Erythroblast (primary cell): ENCODE data around the gene CLEC11A.

ENCODE experiments used
- DNase-seq, 2 experiments: peaks; one replicate each; lab custom pipeline; 2025; lab: John Stamatoyannopoulos, UW
- GATA1 ChIP-seq: IDR thresholded peaks from 2 replicates; pipeline ENCODE4 v1.6.1; 2011; ENCODE audit warnings: low read depth, mild to moderate bottlenecking, control low read depth, low read length, moderate library complexity
- POLR2A ChIP-seq: IDR thresholded peaks from 2 replicates; pipeline ENCODE4 v1.6.1; 2011; ENCODE audit warnings: mild to moderate bottlenecking, low read length

CLEC11A gene

GRCh38 chr19:50712833-50713232 is 10.3 kb upstream of the CLEC11A start:
- no peak for DNase-seq
- TF ChIP-seq GATA1 (no peak), POLR2A (no peak)

GRCh38 chr19:50713556-50714236 is 9.5 kb upstream of the CLEC11A start:
- no peak for DNase-seq
- no peak for TF ChIP-seq POLR2A
- TF ChIP-seq GATA1 = no peak

GRCh38 chr19:50716178-50717025 is 6.8 kb upstream of the CLEC11A start:
- TF ChIP-seq POLR2A (no peak), GATA1 (no peak)
- no peak for DNase-seq

- DNase-seq = no peak
- TF ChIP-seq POLR2A (no peak), GATA1 (no peak)
Observed at GRCh38 chr19:50717026-50717723, 6.0 kb upstream of the CLEC11A start.

- no peak for TF ChIP-seq GATA1
- no peak for TF ChIP-seq POLR2A
- no peak for DNase-seq
Observed at GRCh38 chr19:50717891-50718254, 5.3 kb upstream of the CLEC11A start.

GRCh38 chr19:50718255-50719118 is 4.7 kb upstream of the CLEC11A start:
- TF ChIP-seq POLR2A (no peak), GATA1 (no peak)
- no peak for DNase-seq

- TF ChIP-seq POLR2A (no peak), GATA1 (no peak)
- no peak for DNase-seq
Observed at GRCh38 chr19:50719119-50719435, 4.1 kb upstream of the CLEC11A start.

GRCh38 chr19:50719566-50719965 is 3.6 kb upstream of the CLEC11A start, which contains the start of gene SHANK1:
TSS of gene SHANK1 (minus strand) at chr19:50719802. CDS start at chr19:50716919, 2,883 bp downstream.
- TF ChIP-seq POLR2A (no peak), GATA1 (no peak)
- DNase-seq = no peak

- no peak for DNase-seq
- no peak for TF ChIP-seq POLR2A
- TF ChIP-seq GATA1 = no peak
Observed at GRCh38 chr19:50720181-50720920, 2.8 kb upstream of the CLEC11A start.

- no peak for TF ChIP-seq POLR2A
- TF ChIP-seq GATA1 = no peak
- no peak for DNase-seq
Observed at GRCh38 chr19:50720921-50721381, 2.2 kb upstream of the CLEC11A start.

- TF ChIP-seq GATA1 (no peak), POLR2A (no peak)
- no peak for DNase-seq
Observed at GRCh38 chr19:50721441-50722137, 1.6 kb upstream of the CLEC11A start.

- TF ChIP-seq GATA1 (no peak), POLR2A (no peak)
- no peak for DNase-seq
Observed at GRCh38 chr19:50722201-50723013, 757 bp upstream of the CLEC11A start.
